Measurements from ENCODE around the gene ATF6. TPM values are rescaled to one million over a fixed set of nuclear protein-coding genes. Genes with fewer than 3 reads are reported as not detected.
A peak's percentile ranks its signal among the peaks of the same experiment; 100 is the strongest.

Gene ATF6
- total RNA-seq, 2 experiments from 2014 or later: 16.2 to 17.1 TPM

- Histone ChIP-seq H3K27ac (ENCODE audit: low read depth in 1 of 2, low read length in 2 of 2) (peak overlapping the region in 1 of 2 donors; percentile 42), H3K4me1 (ENCODE audit: insufficient read depth, low read length) (peaks cover 23% of the 10 kb centered on the region), H3K9me3 (ENCODE audit: control insufficient read depth in 1 of 2, insufficient read depth in 1 of 2, low read length in 2 of 2) (no peaks in the 10 kb centered on the region), H3K4me3 (ENCODE audit: low read length) (peak overlapping the region; percentile 13), H3K36me3 (ENCODE audit: insufficient read depth, low read length) (peaks cover 6% of the 10 kb centered on the region), H3K27me3 (ENCODE audit: control insufficient read depth in 1 of 2, insufficient read depth in 2 of 2, low read length in 2 of 2) (no peaks in the 10 kb centered on the region)
- intact Hi-C loops (cut with DNase I, micrococcal nuclease): no loop called here
- peaks cover 68% of the 10 kb centered on the region for H3K4me1 Mint-ChIP-seq (ENCODE audit: low read depth)
- no peak for TF ChIP-seq CTCF (IDR thresholded peaks at IDR 0.05)
- POLR2A ChIA-PET: interaction anchor here (0.5 to 2.4 kb wide), 14 partner anchors 13 to 207 kb away, joined by 3 to 15 read pairs (median 3); partner anchors contain the start of genes DUSP12 and OLFML2B
- no peaks in the 10 kb centered on the region for H3K27me3 Mint-ChIP-seq
- CTCF ChIA-PET: interaction anchor here (0.9 kb wide), 1 partner anchor 13 kb away, joined by 3 read pairs; no protein-coding TSS in a partner anchor
- peak; percentile 86 for ATAC-seq (ENCODE audit: poor library complexity)
- H3K36me3 Mint-ChIP-seq (ENCODE audit: low read depth): peaks cover 28% of the 10 kb centered on the region
- H3K27ac Mint-ChIP-seq: peak overlapping the region; percentile 79
- H3K4me3 Mint-ChIP-seq: peak overlapping the region; percentile 35
- no peaks in the 10 kb centered on the region for H3K9me3 Mint-ChIP-seq
- DNase-seq: peak in 6 of 14 experiments; percentile 3 to 75 (median 34)
Observed at GRCh38 chr1:161933592-161934588, 167.8 kb downstream of the ATF6 start.

GRCh38 chr1:161935264-161935663 lies 169.1 kb downstream of the ATF6 start:
- CTCF ChIA-PET: no interaction called here
- H3K27me3 Mint-ChIP-seq: no peaks in the 10 kb centered on the region
- Histone ChIP-seq H3K4me3 (ENCODE audit: low read length) (no peak overlapping the region), H3K36me3 (ENCODE audit: insufficient read depth, low read length) (peaks cover 11% of the 10 kb centered on the region), H3K9me3 (ENCODE audit: control insufficient read depth in 1 of 2, insufficient read depth in 1 of 2, low read length in 2 of 2) (no peaks in the 10 kb centered on the region), H3K4me1 (ENCODE audit: insufficient read depth, low read length) (peaks cover 23% of the 10 kb centered on the region), H3K27ac (ENCODE audit: low read depth in 1 of 2, low read length in 2 of 2) (peak overlapping the region in 1 of 2 donors; percentile 46), H3K27me3 (ENCODE audit: control insufficient read depth in 1 of 2, insufficient read depth in 2 of 2, low read length in 2 of 2) (no peaks in the 10 kb centered on the region)
- H3K36me3 Mint-ChIP-seq (ENCODE audit: low read depth): peaks cover 14% of the 10 kb centered on the region
- H3K4me3 Mint-ChIP-seq: peak overlapping the region; percentile 66
- H3K4me1 Mint-ChIP-seq (ENCODE audit: low read depth): peaks cover 54% of the 10 kb centered on the region
- DNase-seq: peak in 2 of 14 experiments; percentile 7 to 25
- TF ChIP-seq CTCF (IDR thresholded peaks at IDR 0.05): no peak
- intact Hi-C loops (cut with DNase I, micrococcal nuclease): no loop called here
- peak overlapping the region; percentile 79 for H3K27ac Mint-ChIP-seq
- no peaks in the 10 kb centered on the region for H3K9me3 Mint-ChIP-seq
- ATAC-seq (ENCODE audit: poor library complexity): peak; percentile 50
- POLR2A ChIA-PET: interaction anchor here (1.1 to 2.4 kb wide), 3 partner anchors 16 to 143 kb away, joined by 3 to 15 read pairs (median 4); partner anchors contain the start of gene OLFML2B

GRCh38 chr1:161936786-161937185 lies 170.7 kb downstream of the ATF6 start:
- H3K9me3 Mint-ChIP-seq: no peaks in the 10 kb centered on the region
- intact Hi-C loops (cut with DNase I, micrococcal nuclease): no loop called here
- no peaks in the 10 kb centered on the region for H3K27me3 ChIP-seq (ENCODE audit: control insufficient read depth in 1 of 2, insufficient read depth in 2 of 2, low read length in 2 of 2)
- no peak for TF ChIP-seq CTCF (IDR thresholded peaks at IDR 0.05)
- no peaks in the 10 kb centered on the region for H3K9me3 ChIP-seq (ENCODE audit: control insufficient read depth in 1 of 2, insufficient read depth in 1 of 2, low read length in 2 of 2)
- peak overlapping the region; percentile 70 for H3K4me3 Mint-ChIP-seq
- no peak overlapping the region for H3K27ac ChIP-seq (ENCODE audit: low read depth in 1 of 2, low read length in 2 of 2)
- peaks cover 18% of the 10 kb centered on the region for H3K36me3 Mint-ChIP-seq (ENCODE audit: low read depth)
- DNase-seq (no peak), ATAC-seq (ENCODE audit: poor library complexity) (no peak)
- peaks cover 16% of the 10 kb centered on the region for H3K36me3 ChIP-seq (ENCODE audit: insufficient read depth, low read length)
- H3K4me1 Mint-ChIP-seq (ENCODE audit: low read depth): peaks cover 51% of the 10 kb centered on the region
- H3K4me3 ChIP-seq (ENCODE audit: low read length): no peak overlapping the region
- ChIA-PET CTCF (no interaction called here), POLR2A (no interaction called here)
- no peaks in the 10 kb centered on the region for H3K27me3 Mint-ChIP-seq
- peak overlapping the region; percentile 77 for H3K27ac Mint-ChIP-seq
- H3K4me1 ChIP-seq (ENCODE audit: insufficient read depth, low read length): peaks cover 23% of the 10 kb centered on the region
